Measurements from ENCODE around the gene ENTR1. TPM values are rescaled to one million over a fixed set of nuclear protein-coding genes. Genes with fewer than 3 reads are reported as not detected.

ENTR1 gene
- total and polyA plus RNA-seq, 2 of the 13 experiments (the other 11 are each of a cell fraction or from before 2014, with no cell fraction given) = 70.1 to 76.4 TPM

DNA sequence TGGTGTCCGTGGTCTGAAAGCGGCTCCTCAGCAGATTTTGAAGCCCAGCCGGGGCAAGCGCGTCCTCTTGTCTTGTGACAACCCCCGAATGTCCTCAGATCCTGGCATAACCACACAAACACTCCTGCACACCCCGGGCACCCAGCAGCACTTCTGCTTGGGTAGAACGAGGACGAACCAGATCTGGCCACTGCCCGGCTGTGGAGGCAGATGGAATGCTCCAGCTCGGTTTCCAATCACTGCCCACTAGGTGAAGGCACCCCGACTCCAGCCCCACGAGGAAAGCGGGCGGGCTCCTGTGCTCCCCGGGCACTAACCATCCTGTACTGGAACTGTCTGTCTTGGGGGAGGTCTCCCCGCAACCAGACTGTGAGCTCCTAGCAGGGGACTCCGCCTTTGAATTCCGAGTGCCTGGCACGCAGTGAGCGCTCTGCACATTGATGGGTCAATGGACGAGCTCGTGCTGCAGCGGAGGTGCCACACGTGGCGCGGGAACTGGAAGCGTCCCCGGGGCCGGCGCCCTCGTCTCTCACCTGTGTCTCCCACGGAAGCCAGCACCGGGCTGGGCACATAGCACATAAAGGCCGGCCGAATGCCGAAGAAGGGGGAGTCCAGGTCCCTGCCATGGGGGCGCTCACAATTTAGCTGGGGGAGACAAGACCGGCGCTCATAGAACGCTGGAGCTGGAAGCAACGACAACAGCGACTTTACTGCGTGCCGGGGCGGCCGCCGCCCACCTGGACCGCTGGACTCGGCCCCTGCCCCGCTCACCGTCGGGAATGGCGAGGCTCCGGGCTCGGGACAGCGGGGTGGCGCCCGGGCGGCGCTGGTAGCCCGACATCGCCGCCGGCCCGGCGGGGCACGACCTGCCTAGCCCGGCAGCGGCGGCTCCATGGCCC is 608 bp downstream of the ENTR1 start (continued):
- TF ChIP-seq, protein P1, sequence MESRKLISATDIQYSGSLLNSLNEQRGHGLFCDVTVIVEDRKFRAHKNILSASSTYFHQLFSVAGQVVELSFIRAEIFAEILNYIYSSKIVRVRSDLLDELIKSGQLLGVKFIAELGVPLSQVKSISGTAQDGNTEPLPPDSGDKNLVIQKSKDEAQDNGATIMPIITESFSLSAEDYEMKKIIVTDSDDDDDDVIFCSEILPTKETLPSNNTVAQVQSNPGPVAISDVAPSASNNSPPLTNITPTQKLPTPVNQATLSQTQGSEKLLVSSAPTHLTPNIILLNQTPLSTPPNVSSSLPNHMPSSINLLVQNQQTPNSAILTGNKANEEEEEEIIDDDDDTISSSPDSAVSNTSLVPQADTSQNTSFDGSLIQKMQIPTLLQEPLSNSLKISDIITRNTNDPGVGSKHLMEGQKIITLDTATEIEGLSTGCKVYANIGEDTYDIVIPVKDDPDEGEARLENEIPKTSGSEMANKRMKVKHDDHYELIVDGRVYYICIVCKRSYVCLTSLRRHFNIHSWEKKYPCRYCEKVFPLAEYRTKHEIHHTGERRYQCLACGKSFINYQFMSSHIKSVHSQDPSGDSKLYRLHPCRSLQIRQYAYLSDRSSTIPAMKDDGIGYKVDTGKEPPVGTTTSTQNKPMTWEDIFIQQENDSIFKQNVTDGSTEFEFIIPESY (CRISPR knock-in tag; IDR thresholded peaks at IDR 0.05) = no peak
- no peak for TF ChIP-seq ZNF431 (CRISPR knock-in tag; IDR thresholded peaks at IDR 0.05; ENCODE audit: borderline replicate concordance, low read depth)
- TF ChIP-seq, protein P2, sequence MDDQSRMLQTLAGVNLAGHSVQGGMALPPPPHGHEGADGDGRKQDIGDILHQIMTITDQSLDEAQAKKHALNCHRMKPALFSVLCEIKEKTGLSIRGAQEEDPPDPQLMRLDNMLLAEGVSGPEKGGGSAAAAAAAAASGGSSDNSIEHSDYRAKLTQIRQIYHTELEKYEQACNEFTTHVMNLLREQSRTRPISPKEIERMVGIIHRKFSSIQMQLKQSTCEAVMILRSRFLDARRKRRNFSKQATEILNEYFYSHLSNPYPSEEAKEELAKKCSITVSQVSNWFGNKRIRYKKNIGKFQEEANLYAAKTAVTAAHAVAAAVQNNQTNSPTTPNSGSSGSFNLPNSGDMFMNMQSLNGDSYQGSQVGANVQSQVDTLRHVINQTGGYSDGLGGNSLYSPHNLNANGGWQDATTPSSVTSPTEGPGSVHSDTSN (CRISPR knock-in tag; IDR thresholded peaks at IDR 0.05; ENCODE audit: borderline replicate concordance) = peak; percentile 58; the same call in 1 of the 2 replicates
- TF ChIP-seq ZNF891 (CRISPR knock-in tag; IDR thresholded peaks at IDR 0.05) = no peak; the same call in 1 of the 2 replicates
- TF ChIP-seq CCAR2 (optimal IDR thresholded peaks at IDR 0.05; ENCODE audit: low read depth, low read length) = no peak
- TF ChIP-seq, protein P3, sequence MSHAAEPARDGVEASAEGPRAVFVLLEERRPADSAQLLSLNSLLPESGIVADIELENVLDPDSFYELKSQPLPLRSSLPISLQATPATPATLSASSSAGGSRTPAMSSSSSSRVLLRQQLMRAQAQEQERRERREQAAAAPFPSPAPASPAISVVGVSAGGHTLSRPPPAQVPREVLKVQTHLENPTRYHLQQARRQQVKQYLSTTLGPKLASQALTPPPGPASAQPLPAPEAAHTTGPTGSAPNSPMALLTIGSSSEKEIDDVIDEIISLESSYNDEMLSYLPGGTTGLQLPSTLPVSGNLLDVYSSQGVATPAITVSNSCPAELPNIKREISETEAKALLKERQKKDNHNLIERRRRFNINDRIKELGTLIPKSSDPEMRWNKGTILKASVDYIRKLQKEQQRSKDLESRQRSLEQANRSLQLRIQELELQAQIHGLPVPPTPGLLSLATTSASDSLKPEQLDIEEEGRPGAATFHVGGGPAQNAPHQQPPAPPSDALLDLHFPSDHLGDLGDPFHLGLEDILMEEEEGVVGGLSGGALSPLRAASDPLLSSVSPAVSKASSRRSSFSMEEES (CRISPR knock-in tag; IDR thresholded peaks at IDR 0.05) = peak; percentile 31; the same call in 1 of the 2 replicates
- TF ChIP-seq NRL (CRISPR knock-in tag; IDR thresholded peaks at IDR 0.05; ENCODE audit: borderline replicate concordance) = peak; percentile 79; the same call in 1 of the 2 replicates
- no peak for TF ChIP-seq CCDC6 (CRISPR knock-in tag; IDR thresholded peaks at IDR 0.05)
- TF ChIP-seq, protein P4, sequence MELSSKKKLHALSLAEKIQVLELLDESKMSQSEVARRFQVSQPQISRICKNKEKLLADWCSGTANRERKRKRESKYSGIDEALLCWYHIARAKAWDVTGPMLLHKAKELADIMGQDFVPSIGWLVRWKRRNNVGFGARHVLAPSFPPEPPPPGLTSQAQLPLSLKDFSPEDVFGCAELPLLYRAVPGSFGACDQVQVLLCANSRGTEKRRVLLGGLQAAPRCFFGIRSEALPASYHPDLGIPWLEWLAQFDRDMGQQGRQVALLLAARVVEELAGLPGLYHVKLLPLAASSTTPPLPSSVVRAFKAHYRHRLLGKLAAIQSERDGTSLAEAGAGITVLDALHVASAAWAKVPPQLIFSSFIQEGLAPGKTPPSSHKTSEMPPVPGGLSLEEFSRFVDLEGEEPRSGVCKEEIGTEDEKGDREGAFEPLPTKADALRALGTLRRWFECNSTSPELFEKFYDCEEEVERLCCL (CRISPR knock-in tag; IDR thresholded peaks at IDR 0.05; ENCODE audit: borderline replicate concordance) = 0 out of 2 replicates have a peak, but pooled peaks have one; percentile 58
- no peak for TF ChIP-seq SYNCRIP (IDR thresholded peaks at IDR 0.05; ENCODE audit: insufficient read depth, low read depth, low read length)
- TF ChIP-seq, protein P5, sequence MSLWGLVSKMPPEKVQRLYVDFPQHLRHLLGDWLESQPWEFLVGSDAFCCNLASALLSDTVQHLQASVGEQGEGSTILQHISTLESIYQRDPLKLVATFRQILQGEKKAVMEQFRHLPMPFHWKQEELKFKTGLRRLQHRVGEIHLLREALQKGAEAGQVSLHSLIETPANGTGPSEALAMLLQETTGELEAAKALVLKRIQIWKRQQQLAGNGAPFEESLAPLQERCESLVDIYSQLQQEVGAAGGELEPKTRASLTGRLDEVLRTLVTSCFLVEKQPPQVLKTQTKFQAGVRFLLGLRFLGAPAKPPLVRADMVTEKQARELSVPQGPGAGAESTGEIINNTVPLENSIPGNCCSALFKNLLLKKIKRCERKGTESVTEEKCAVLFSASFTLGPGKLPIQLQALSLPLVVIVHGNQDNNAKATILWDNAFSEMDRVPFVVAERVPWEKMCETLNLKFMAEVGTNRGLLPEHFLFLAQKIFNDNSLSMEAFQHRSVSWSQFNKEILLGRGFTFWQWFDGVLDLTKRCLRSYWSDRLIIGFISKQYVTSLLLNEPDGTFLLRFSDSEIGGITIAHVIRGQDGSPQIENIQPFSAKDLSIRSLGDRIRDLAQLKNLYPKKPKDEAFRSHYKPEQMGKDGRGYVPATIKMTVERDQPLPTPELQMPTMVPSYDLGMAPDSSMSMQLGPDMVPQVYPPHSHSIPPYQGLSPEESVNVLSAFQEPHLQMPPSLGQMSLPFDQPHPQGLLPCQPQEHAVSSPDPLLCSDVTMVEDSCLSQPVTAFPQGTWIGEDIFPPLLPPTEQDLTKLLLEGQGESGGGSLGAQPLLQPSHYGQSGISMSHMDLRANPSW (CRISPR knock-in tag; IDR thresholded peaks at IDR 0.05; ENCODE audit: borderline replicate concordance) = no peak
- TF ChIP-seq, protein P6, sequence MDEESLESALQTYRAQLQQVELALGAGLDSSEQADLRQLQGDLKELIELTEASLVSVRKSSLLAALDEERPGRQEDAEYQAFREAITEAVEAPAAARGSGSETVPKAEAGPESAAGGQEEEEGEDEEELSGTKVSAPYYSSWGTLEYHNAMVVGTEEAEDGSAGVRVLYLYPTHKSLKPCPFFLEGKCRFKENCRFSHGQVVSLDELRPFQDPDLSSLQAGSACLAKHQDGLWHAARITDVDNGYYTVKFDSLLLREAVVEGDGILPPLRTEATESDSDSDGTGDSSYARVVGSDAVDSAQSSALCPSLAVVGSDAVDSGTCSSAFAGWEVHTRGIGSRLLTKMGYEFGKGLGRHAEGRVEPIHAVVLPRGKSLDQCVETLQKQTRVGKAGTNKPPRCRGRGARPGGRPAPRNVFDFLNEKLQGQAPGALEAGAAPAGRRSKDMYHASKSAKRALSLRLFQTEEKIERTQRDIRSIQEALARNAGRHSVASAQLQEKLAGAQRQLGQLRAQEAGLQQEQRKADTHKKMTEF (CRISPR knock-in tag; IDR thresholded peaks at IDR 0.05) = no peak
- TF ChIP-seq, protein P7, sequence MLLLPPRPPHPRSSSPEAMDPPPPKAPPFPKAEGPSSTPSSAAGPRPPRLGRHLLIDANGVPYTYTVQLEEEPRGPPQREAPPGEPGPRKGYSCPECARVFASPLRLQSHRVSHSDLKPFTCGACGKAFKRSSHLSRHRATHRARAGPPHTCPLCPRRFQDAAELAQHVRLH (CRISPR knock-in tag; IDR thresholded peaks at IDR 0.05; ENCODE audit: borderline replicate concordance, low read depth) = no peak
- no peak for TF ChIP-seq FOSL2 (CRISPR knock-in tag; IDR thresholded peaks at IDR 0.05)
- TF ChIP-seq ZNF607 (CRISPR knock-in tag; IDR thresholded peaks at IDR 0.05; ENCODE audit: borderline replicate concordance) = peak; percentile 29; the same call in 1 of the 2 replicates
- TF ChIP-seq NR1H2 (CRISPR knock-in tag; IDR thresholded peaks at IDR 0.05; ENCODE audit: borderline replicate concordance, low read depth) = no peak

Data from HepG2 (cell line).